ENCODE measurements around the gene TECTB. TPM values are rescaled to one million over a fixed set of nuclear protein-coding genes. Genes with fewer than 3 reads are reported as not detected.

TECTB gene
- total RNA-seq, 1 experiment from 2014 or later = 0.27 TPM

DNA sequence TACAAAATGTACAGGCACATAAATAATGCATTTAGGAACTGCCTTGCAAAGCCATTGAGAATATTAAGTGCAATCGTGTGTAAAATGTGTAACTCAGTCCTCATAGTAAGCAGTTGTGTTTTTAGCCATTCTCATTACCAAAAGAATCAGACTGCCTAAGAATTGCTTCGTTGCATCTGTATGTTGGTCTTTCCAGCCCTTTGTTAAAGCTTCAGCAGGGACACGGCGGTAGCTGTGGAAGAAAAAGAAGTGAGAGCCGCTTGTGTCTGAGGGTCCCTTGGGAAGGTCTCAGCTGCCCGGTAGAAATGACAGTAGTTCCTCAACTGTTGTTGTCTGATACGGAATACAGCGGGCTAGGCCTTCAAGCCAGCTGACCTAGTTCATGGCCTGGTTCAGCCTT is 67.9 kb downstream of the TECTB start:
- Histone ChIP-seq H3K36me3 (ENCODE audit: control insufficient read depth, insufficient read depth, low read length) (no peaks in the 10 kb centered on the region), H3K27me3 (replicated peaks; ENCODE audit: control insufficient read depth, insufficient read depth, low read length) (no peaks in the 10 kb centered on the region), H3K4me1 (no peaks in the 10 kb centered on the region), H3K4me3 (ENCODE audit: low read depth, low read length) (no peak overlapping the region), H3K9me3 (no peaks in the 10 kb centered on the region)
- Mint-ChIP-seq H3K4me1 (ENCODE audit: low read depth, unreplicated experiment) (no peaks in the 10 kb centered on the region), H3K9me3 (ENCODE audit: unreplicated experiment) (no peaks in the 10 kb centered on the region), H3K27me3 (ENCODE audit: insufficient read depth, unreplicated experiment) (no peaks in the 10 kb centered on the region), H3K36me3 (ENCODE audit: insufficient read depth, unreplicated experiment) (no peaks in the 10 kb centered on the region), H3K4me3 (ENCODE audit: unreplicated experiment) (no peak overlapping the region), H3K27ac (ENCODE audit: unreplicated experiment) (no peak overlapping the region)
- BruUV-seq (replicated peaks) = no TSS peak
- peak in 1 of 2 experiments; percentile 5 for DNase-seq
- ChIA-PET CTCF (no interaction called here), POLR2A (no interaction called here)
- intact Hi-C loops (cut with micrococcal nuclease; ENCODE audit: unreplicated experiment) = no loop called here
- TF ChIP-seq, protein P1, sequence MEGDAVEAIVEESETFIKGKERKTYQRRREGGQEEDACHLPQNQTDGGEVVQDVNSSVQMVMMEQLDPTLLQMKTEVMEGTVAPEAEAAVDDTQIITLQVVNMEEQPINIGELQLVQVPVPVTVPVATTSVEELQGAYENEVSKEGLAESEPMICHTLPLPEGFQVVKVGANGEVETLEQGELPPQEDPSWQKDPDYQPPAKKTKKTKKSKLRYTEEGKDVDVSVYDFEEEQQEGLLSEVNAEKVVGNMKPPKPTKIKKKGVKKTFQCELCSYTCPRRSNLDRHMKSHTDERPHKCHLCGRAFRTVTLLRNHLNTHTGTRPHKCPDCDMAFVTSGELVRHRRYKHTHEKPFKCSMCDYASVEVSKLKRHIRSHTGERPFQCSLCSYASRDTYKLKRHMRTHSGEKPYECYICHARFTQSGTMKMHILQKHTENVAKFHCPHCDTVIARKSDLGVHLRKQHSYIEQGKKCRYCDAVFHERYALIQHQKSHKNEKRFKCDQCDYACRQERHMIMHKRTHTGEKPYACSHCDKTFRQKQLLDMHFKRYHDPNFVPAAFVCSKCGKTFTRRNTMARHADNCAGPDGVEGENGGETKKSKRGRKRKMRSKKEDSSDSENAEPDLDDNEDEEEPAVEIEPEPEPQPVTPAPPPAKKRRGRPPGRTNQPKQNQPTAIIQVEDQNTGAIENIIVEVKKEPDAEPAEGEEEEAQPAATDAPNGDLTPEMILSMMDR (IDR thresholded peaks at IDR 0.05; ENCODE audit: insufficient read depth in 1 of 2, low read depth in 1 of 2, low read length in 1 of 2, severe bottlenecking in 1 of 2, unreplicated experiment in 1 of 2) = no peak

DNA sequence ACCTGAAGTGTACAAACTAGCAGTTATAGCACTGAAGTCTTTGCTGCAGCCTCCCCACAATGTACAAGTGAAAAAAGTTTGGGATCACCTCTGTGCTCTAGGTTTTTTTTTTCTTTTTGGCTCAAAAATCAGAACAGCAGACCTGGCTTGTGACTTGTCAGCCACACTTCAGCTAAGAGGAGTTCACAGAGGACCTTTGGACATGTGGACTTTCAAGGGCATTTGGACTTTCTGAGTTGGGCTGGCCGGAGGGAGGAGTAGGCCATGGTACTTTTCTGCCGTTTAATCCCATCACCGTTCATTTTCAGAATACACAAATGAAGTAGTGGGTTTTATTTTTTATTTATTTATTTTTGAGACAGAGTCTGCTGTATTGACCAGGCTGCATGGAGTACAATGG is 68.8 kb downstream of the TECTB start:
- Mint-ChIP-seq H3K4me1 (ENCODE audit: low read depth, unreplicated experiment) (no peaks in the 10 kb centered on the region), H3K36me3 (ENCODE audit: insufficient read depth, unreplicated experiment) (no peaks in the 10 kb centered on the region), H3K9me3 (ENCODE audit: unreplicated experiment) (no peaks in the 10 kb centered on the region), H3K27me3 (ENCODE audit: insufficient read depth, unreplicated experiment) (no peaks in the 10 kb centered on the region), H3K27ac (ENCODE audit: unreplicated experiment) (no peak overlapping the region), H3K4me3 (ENCODE audit: unreplicated experiment) (no peak overlapping the region)
- ChIA-PET CTCF (no interaction called here), POLR2A (no interaction called here)
- no peaks in the 10 kb centered on the region for H3K4me1 ChIP-seq
- no peaks in the 10 kb centered on the region for H3K9me3 ChIP-seq
- intact Hi-C loops (cut with micrococcal nuclease; ENCODE audit: unreplicated experiment) = no loop called here
- H3K4me3 ChIP-seq (ENCODE audit: low read depth, low read length) = no peak overlapping the region
- no TSS peak for BruUV-seq (replicated peaks)
- DNase-seq = no peak
- no peaks in the 10 kb centered on the region for H3K27me3 ChIP-seq (replicated peaks; ENCODE audit: control insufficient read depth, insufficient read depth, low read length)
- H3K36me3 ChIP-seq (ENCODE audit: control insufficient read depth, insufficient read depth, low read length) = no peaks in the 10 kb centered on the region
- TF ChIP-seq, protein P1 (IDR thresholded peaks at IDR 0.05; ENCODE audit: insufficient read depth in 1 of 2, low read depth in 1 of 2, low read length in 1 of 2, severe bottlenecking in 1 of 2, unreplicated experiment in 1 of 2) = no peak

DNA sequence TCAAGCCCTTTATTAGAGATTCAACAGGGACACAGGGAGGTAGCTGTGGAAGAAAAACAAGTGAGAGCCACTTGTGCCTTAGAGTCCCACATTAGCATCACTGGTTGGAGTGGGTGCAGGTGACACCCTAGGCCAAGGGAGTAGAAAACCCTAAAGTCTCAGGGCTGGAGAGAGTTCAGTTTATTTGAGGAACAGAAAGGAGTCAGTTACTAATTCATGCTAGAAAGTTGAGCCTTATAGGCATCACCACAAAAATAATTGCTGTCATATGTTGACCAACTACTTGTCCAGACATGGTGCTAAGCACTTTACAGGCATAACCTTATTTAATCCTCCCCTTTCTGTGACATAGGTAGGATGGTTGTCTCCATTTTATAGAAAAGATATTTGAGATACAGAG is 69.8 kb downstream of the TECTB start:
- no peaks in the 10 kb centered on the region for H3K36me3 ChIP-seq (ENCODE audit: control insufficient read depth, insufficient read depth, low read length)
- CTCF ChIA-PET = no interaction called here
- no peaks in the 10 kb centered on the region for H3K36me3 Mint-ChIP-seq (ENCODE audit: insufficient read depth, unreplicated experiment)
- H3K4me1 Mint-ChIP-seq (ENCODE audit: low read depth, unreplicated experiment) = no peaks in the 10 kb centered on the region
- intact Hi-C loops (cut with micrococcal nuclease; ENCODE audit: unreplicated experiment) = no loop called here
- H3K9me3 ChIP-seq = no peaks in the 10 kb centered on the region
- no peaks in the 10 kb centered on the region for H3K27me3 ChIP-seq (replicated peaks; ENCODE audit: control insufficient read depth, insufficient read depth, low read length)
- no peak for DNase-seq
- H3K4me3 ChIP-seq (ENCODE audit: low read depth, low read length) = no peak overlapping the region
- H3K9me3 Mint-ChIP-seq (ENCODE audit: unreplicated experiment) = no peaks in the 10 kb centered on the region
- no peak overlapping the region for H3K27ac Mint-ChIP-seq (ENCODE audit: unreplicated experiment)
- TF ChIP-seq, protein P1 (IDR thresholded peaks at IDR 0.05; ENCODE audit: insufficient read depth in 1 of 2, low read depth in 1 of 2, low read length in 1 of 2, severe bottlenecking in 1 of 2, unreplicated experiment in 1 of 2) = no peak
- H3K4me3 Mint-ChIP-seq (ENCODE audit: unreplicated experiment) = no peak overlapping the region
- H3K4me1 ChIP-seq = no peaks in the 10 kb centered on the region
- no TSS peak for BruUV-seq (replicated peaks)
- H3K27me3 Mint-ChIP-seq (ENCODE audit: insufficient read depth, unreplicated experiment) = no peaks in the 10 kb centered on the region
- POLR2A ChIA-PET = no interaction called here

Small RNA genes lying within 50 kb of the gene (microRNA-seq; reads per million reads assigned to microRNA genes)
- gene MIR6715A (not detected), gene MIR6715B (not detected)

Other genes starting within 250 kb of the TECTB start
- gene GPAM, start 99.6 kb upstream of the TECTB start, total RNA-seq (2022) = 40.2 and 44.4 TPM in 2 replicates
- 46.6 and 47.9 TPM in 2 replicates for gene ACSL5, start 90.7 kb downstream of the TECTB start, total RNA-seq (2022)
- gene ZDHHC6, start 163.5 kb downstream of the TECTB start, total RNA-seq (2022) = 47.4 and 48.8 TPM in 2 replicates
- 42.3 and 45.6 TPM in 2 replicates for gene VTI1A, start 163.8 kb downstream of the TECTB start, total RNA-seq (2022)